ENCODE measurements around the gene FBXL17.

FBXL17 gene

GRCh38 chr5:108312258-108312657 lies 69.6 kb downstream of the FBXL17 start:
- no peak for DNase-seq
- no peak overlapping the region for H3K4me3 ChIP-seq (ENCODE audit: low read depth, low read length)
- no peak for TF ChIP-seq CTCF (IDR thresholded peaks at IDR 0.05; ENCODE audit: low read depth, low read length)
- H3K36me3 ChIP-seq = no peaks in the 10 kb centered on the region
- peaks cover 2% of the 10 kb centered on the region; the same call in 1 of the 2 replicates for H3K4me1 ChIP-seq
- H3K27me3 ChIP-seq = no peaks in the 10 kb centered on the region
- no peaks in the 10 kb centered on the region for H3K9me3 ChIP-seq

- no peak for TF ChIP-seq CTCF (IDR thresholded peaks at IDR 0.05; ENCODE audit: low read depth, low read length)
- no peak for DNase-seq
- Histone ChIP-seq H3K36me3 (no peaks in the 10 kb centered on the region), H3K4me1 (peaks cover 2% of the 10 kb centered on the region; the same call in 1 of the 2 replicates), H3K9me3 (no peaks in the 10 kb centered on the region), H3K27me3 (no peaks in the 10 kb centered on the region), H3K4me3 (ENCODE audit: low read depth, low read length) (no peak overlapping the region)
These were observed 70.2 kb downstream of the FBXL17 start for GRCh38 chr5:108311682-108312081.

GRCh38 chr5:108303611-108304010 lies 78.3 kb downstream of the FBXL17 start:
- no peaks in the 10 kb centered on the region for H3K9me3 ChIP-seq
- H3K36me3 ChIP-seq = no peaks in the 10 kb centered on the region
- DNase-seq = no peak
- H3K4me3 ChIP-seq (ENCODE audit: low read depth, low read length) = no peak overlapping the region
- TF ChIP-seq CTCF (IDR thresholded peaks at IDR 0.05; ENCODE audit: low read depth, low read length) = no peak
- H3K27me3 ChIP-seq = no peaks in the 10 kb centered on the region
- no peaks in the 10 kb centered on the region for H3K4me1 ChIP-seq

- no peak overlapping the region for H3K4me3 ChIP-seq (ENCODE audit: low read depth, low read length)
- H3K27me3 ChIP-seq = no peaks in the 10 kb centered on the region
- H3K36me3 ChIP-seq = no peaks in the 10 kb centered on the region
- H3K4me1 ChIP-seq = no peaks in the 10 kb centered on the region
- TF ChIP-seq CTCF (IDR thresholded peaks at IDR 0.05; ENCODE audit: low read depth, low read length) = no peak
- no peaks in the 10 kb centered on the region for H3K9me3 ChIP-seq
- DNase-seq = no peak
These were observed 78.8 kb downstream of the FBXL17 start for GRCh38 chr5:108303086-108303485.

GRCh38 chr5:108297042-108297601 lies 84.8 kb downstream of the FBXL17 start:
- H3K27me3 ChIP-seq = no peaks in the 10 kb centered on the region
- H3K4me3 ChIP-seq (ENCODE audit: low read depth, low read length) = no peak overlapping the region
- 0 out of 2 replicates have a peak, but pooled peaks cover 4% of the 10 kb centered on the region for H3K4me1 ChIP-seq
- TF ChIP-seq CTCF (IDR thresholded peaks at IDR 0.05; ENCODE audit: low read depth, low read length) = no peak
- H3K36me3 ChIP-seq = no peaks in the 10 kb centered on the region
- H3K9me3 ChIP-seq = no peaks in the 10 kb centered on the region
- no peak for DNase-seq

GRCh38 chr5:108295578-108296368 lies 86.1 kb downstream of the FBXL17 start:
- H3K9me3 ChIP-seq = no peaks in the 10 kb centered on the region
- TF ChIP-seq CTCF (IDR thresholded peaks at IDR 0.05; ENCODE audit: low read depth, low read length) = no peak
- no peak for DNase-seq
- H3K36me3 ChIP-seq = no peaks in the 10 kb centered on the region
- no peak overlapping the region for H3K4me3 ChIP-seq (ENCODE audit: low read depth, low read length)
- no peaks in the 10 kb centered on the region for H3K27me3 ChIP-seq
- H3K4me1 ChIP-seq = 0 out of 2 replicates have a peak, but pooled peaks cover 4% of the 10 kb centered on the region
